NCI-H187 (cell line): ENCODE data around the gene CEP295NL.
"Not testable (repeated sequence)": the region's sequence is repeated elsewhere in the genome, so short reads cannot be mapped to it uniquely, and the experiment has no call there.

Experiments used
- DNase-seq, 2 experiments: peaks; one replicate each; lab custom pipeline; 2025; lab: John Stamatoyannopoulos, UW

Gene CEP295NL

DNA sequence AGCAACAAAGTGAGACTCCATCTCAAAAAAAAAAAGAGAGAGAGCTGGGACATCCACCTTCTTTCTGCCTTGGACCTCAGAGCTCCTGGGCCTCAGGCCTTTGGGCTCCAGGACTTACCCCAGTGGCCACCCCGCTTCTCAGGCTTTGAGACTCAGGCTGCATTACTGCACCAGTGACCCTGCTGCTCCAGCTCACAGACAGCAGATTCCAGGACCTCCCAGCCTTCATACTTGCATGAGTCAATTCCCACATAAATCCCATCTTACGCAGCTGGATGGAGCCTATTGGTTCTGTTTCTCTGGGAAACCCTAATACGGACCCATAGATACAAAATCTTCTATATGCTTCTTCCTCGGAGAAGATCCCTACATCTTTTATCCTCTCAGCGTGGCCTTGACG, 2.1 kb upstream of the CEP295NL start:
- no peak for DNase-seq

GRCh38 chr17:78904371-78904770, 1.4 kb upstream of the CEP295NL start:
- no peak for DNase-seq

GRCh38 chr17:78902231-78902630, 770 bp downstream of the CEP295NL start:
- DNase-seq, result not testable (repeated sequence)

GRCh38 chr17:78901806-78902205, 1.2 kb downstream of the CEP295NL start:
- DNase-seq, result no peak

GRCh38 chr17:78900816-78901215, 2.2 kb downstream of the CEP295NL start:
- no peak for DNase-seq

GRCh38 chr17:78899361-78900260, 3.4 kb downstream of the CEP295NL start:
- no peak for DNase-seq

DNA sequence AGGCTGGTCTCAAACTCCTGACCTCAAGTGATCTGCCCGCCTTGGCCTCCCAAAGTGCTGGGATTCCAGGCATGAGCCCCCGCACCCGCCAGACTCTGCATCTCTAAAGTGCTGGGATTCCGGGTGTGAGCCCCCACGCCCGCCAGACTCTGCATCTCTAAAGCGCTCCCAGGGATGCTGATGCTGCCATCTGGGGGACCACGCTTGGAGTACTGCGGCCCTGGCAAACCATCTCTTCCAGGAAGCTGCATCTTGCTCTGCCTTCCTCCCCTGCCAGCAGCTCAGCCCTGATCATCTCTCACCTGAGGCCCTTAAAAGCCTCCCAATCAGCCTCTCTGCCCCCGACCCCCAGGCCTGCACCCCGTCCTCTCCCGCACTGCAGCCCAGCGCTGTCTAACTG, 4.1 kb downstream of the CEP295NL start:
- no peak for DNase-seq

DNA sequence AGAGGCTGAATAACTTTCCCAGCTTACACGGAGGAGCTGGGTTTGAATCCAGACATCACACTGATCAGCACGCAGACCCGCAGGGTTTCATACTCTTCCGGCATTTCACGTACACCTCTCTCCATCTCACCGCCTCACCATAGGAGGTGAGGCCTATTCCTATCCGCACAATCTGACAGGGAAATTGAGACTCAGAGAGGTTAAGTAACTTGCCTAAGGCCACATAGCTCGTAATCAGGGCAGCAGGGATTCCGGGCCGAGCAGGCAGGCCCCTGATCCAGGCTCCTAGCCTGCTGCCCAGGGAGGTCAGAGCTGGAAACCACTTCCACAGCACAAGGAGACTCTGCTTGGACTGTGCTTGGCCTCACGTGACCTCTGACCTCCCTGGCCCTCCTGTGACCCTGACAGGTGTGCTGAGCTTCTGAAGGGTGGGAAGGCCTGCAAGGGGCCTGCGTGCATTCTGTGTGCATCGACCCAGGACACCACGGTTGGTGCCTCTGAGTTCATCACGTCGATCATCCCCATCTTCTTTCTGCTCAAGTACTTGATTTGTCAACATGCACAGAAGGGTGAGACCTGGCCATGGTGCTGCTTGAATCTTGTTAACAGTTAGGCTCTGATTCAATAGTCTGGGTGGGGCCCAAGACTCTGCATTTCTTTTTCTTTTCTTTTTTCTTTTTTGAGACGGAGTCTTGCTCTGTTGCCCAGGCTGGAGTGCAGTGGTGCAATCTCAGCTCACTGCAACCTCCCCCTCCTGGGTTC, 4.7 kb downstream of the CEP295NL start:
- DNase-seq, result no peak

DNA sequence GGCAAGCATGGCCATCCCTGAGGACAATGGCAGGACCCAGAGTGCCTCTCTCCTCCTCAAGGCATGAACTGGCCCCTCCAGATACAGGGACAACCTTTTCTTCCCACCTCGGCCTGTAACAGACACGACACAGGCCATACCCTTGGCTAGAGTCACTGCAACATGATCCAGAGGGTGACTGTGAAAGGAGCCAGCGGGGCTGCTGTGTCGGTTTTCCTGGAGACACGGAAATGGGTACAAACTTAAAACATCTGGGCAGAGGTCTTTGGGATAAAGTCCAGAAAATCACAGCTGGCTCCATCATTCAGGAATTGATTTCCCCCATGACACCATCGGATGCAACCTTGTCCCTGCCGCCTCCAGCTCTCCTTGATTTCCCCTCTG, 5.3 kb downstream of the CEP295NL start:
- DNase-seq, result no peak

GRCh38 chr17:78896834-78897663, 6.0 kb downstream of the CEP295NL start:
- DNase-seq, result no peak

- DNase-seq, result no peak
Measured at GRCh38 chr17:78896091-78896833, 6.7 kb downstream of the CEP295NL start.

- no peak for DNase-seq
Measured at GRCh38 chr17:78895322-78895721, 7.7 kb downstream of the CEP295NL start.

DNA sequence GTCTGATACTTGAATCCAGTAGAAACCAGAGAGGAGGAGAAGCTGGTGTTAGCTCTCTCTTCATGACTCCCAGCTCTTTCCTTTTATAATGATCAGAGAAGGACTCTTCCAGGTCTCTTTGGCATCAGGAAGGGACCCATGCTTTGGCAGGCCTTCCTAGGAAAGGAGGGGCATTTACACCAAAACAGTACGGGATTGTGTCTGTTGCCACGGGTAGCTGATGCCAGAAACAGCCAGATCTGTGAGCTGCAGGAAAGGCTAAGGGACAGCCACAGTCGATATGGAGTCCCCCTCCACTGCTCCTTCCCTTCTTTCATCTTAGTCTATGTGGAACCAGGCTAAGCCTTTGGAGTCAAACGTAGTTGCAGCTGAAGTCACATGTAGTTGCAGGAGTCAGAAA, 9.3 kb downstream of the CEP295NL start:
- no peak for DNase-seq

DNA sequence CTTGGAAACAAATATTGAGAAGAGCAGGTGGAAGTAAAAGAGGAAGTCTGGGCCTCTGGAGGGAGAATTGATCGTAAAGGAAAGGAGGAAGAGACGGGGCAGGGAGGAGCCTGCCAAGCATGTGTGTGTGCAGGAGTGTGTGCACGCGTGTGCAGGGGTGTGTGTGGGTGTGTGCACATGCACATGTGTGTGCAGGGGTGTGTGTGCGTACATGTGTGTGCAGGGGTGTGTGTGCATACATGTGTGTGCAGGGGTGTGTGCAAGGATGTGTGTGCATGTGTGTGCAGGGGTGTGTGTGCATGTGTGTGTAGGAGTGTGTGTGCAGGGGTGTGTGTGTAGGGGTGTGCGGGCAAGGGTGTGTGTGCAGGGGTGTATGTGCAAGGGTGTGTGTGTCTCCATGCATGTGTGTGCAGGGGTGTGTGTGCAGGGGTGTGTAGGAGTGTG, 10.0 kb downstream of the CEP295NL start:
- DNase-seq, result no peak

DNA sequence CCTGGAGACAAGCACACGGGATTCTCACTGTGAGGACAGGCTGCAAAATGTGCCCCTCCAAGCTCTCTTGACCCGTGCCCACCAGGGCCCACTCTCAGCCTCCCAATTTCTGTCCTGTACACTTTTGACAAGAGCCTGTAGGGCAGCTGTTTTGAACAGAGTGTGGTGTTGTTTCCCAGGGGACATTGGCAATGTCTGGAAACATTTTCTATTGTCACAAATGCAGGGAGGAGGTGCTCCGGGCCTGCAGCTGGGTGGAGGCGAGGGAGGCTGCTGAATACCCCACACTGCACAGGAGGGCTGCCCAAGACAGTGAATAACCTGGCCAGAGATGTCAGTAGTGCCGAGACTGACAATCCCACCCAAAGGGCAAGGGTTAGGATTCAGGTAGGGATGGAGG, 10.5 kb downstream of the CEP295NL start:
- DNase-seq, result no peak

DNA sequence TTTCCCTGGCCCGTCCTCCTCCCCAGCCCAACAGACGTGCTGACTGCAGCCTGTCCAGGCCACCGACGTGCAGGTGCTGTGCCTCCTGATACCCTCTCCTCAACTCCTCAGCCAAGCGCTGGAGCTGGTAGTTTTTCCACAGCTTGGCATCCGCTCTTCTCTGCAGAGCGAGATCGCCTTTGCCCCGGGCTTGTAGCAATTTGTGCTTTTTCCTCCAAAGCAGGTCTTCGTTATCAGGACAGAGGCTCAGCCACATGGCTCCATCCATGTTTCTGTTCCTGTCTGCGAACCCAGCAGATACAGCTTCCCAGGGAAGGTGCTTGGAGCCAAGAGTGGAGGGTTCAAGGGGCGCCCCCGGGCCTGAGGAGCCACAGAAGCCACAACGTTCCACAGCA, 10.9 kb downstream of the CEP295NL start:
- DNase-seq, result no peak

GRCh38 chr17:78891406-78892061, 11.5 kb downstream of the CEP295NL start:
- no peak for DNase-seq

DNA sequence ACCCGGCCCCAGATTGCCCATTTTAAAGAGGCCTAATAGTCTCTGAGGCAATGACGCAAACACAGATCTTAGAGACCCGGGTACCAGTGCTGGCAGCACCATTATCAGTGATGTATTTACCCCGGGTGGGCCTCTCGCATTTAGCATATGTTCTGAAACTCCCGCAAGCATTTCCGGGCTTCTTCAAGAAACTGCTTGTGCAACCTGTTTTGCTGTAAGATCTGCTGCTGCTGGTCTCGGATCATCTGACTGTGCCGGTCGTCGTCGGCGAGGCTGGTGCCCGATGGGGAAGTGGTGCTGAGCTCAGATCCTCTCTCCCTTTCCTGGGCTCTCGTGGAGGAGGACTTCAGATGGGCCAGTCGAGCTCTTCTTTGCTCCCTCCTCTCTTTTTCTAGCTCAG, 12.5 kb downstream of the CEP295NL start:
- no peak for DNase-seq

DNA sequence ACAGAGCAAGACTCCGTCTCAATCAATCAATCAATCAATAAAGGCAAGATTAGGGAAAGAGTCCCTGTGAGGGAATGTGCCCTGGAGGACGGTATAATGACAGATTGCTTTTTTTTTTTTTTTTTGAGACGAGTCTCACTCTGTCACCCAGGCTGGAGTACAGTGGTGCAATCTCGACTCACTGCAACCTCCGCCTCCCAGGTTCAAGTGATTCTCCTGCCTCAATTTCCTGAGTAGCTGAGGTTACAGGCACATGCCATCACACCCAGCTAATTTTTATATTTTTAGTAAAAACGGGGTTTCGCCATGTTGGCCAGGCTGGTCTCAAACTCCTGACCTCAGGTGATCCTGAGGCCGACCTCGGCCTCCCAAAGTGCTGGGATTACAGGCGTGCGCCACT, 12.9 kb downstream of the CEP295NL start:
- DNase-seq, result not testable (repeated sequence)

- no peak for DNase-seq
Measured at GRCh38 chr17:78889531-78889930, 13.5 kb downstream of the CEP295NL start.

GRCh38 chr17:78888941-78889518, 14.0 kb downstream of the CEP295NL start:
- no peak for DNase-seq
